Right lobe of liver (tissue), 4 donors: Measurements from ENCODE around the gene CORT.

Experiments used
- CTCF ChIP-seq, 4 donors: fragments of 200-600 bp in 3 of 4; fragments of 450-650 bp in 1 of 4; IDR thresholded peaks; one replicate each; pipeline versions ENCODE4 v1.5.1 to v1.8.0; 2016 to 2022; ENCODE audit warnings: antibody characterized with exemption in 4 of 4, mild to moderate bottlenecking in 2 of 4
- POLR2A ChIP-seq: fragments of 450-650 bp; IDR thresholded peaks from one replicate; pipeline ENCODE4 v1.6.1; 2017; ENCODE audit warnings: antibody characterized with exemption, mild to moderate bottlenecking
- donor health status: DM: no; HTN: no; CAD: no.
- donor health status: DM: no; HTN: no; CAD: no.
- donor health status: DM: no; HTN: yes; CAD: no.

- TF ChIP-seq CTCF (IDR thresholded peaks at IDR 0.05) (no peak), POLR2A (no peak)
Observed at GRCh38 chr1:10431070-10431730, 18.6 kb upstream of the CORT start.
